Smooth muscle cell (in vitro differentiated cells): ENCODE results near the gene TGFBR3. TPM values are rescaled to one million over a fixed set of nuclear protein-coding genes. Genes with fewer than 3 reads are reported as not detected.

ENCODE experiments used
- DNase-seq: peaks from one replicate; lab custom pipeline; 2025; ENCODE audit not compliant: unreplicated experiment; lab: John Stamatoyannopoulos, UW
- H2AFZ ChIP-seq: fragments of 200-600 bp; sonication (generic); 2 replicates; pipeline ENCODE4 v1.6.0; 2016; ENCODE audit warnings: antibody characterized with exemption, low read depth, mild to moderate bottlenecking
- H3F3A ChIP-seq: fragments of 200-600 bp; sonication (generic); 2 replicates; pipeline ENCODE4 v1.6.0; 2017; ENCODE audit warnings: antibody characterized with exemption, low read depth
- H3K27ac ChIP-seq: fragments of 200-600 bp; sonication (generic); 2 replicates; pipeline ENCODE4 v1.5.1; 2016; ENCODE audit warnings: low read depth, mild to moderate bottlenecking
- H3K27me3 ChIP-seq: fragments of 200-600 bp; sonication (generic); 2 replicates; pipeline ENCODE4 v1.6.1; 2016; ENCODE audit warnings: low read depth, mild to moderate bottlenecking
- H3K36me3 ChIP-seq: fragments of 200-600 bp; sonication (generic); 2 replicates; pipeline ENCODE4 v1.5.1; 2016; ENCODE audit warnings: low read depth
- H3K4me1 ChIP-seq: fragments of 200-600 bp; sonication (generic); 2 replicates; pipeline ENCODE4 v1.5.1; 2016; ENCODE audit warnings: low read depth
- H3K4me2 ChIP-seq: fragments of 200-600 bp; sonication (generic); 2 replicates; pipeline ENCODE4 v1.6.0; 2016; ENCODE audit warnings: mild to moderate bottlenecking
- H3K4me3 ChIP-seq: fragments of 200-600 bp; sonication (generic); 2 replicates; pipeline ENCODE4 v1.5.1; 2016; ENCODE audit warnings: mild to moderate bottlenecking
- H3K79me2 ChIP-seq: fragments of 200-600 bp; sonication (generic); 2 replicates; pipeline ENCODE4 v1.6.0; 2016; ENCODE audit warnings: low read depth, mild to moderate bottlenecking
- H3K9ac ChIP-seq: fragments of 200-600 bp; sonication (generic); 2 replicates; pipeline ENCODE4 v1.6.0; 2016; ENCODE audit warnings: low read depth
- H3K9me3 ChIP-seq: fragments of 200-600 bp; sonication (generic); replicated peaks from 2 replicates; pipeline ENCODE4 v1.5.1; 2016; ENCODE audit warnings: low read depth
- H4K20me1 ChIP-seq: fragments of 200-600 bp; sonication (generic); 2 replicates; pipeline ENCODE4 v1.6.0; 2016; ENCODE audit warnings: low read depth
- WGBS: methylation state at CpG from one replicate; pipeline ENCODE4 v1.1.7; 2016; ENCODE audit warnings: low lambda C conversion rate; 5-methylcytosine and 5-hydroxymethylcytosine counted together
- polyA plus RNA-seq: library from polyadenylated mRNA; unstranded; fragments of >200 nt; fragmentation: Nextera tagmentation; extraction: Ambion mirVana; gene quantifications from 2 replicates; pipeline ENCODE4 v1.2.1, GENCODE V29; 2016
- total RNA-seq: library from RNA; depleted of rRNA; stranded (reverse); fragments of >200 nt; gene quantifications from 2 replicates; pipeline ENCODE4 v1.2.3, GENCODE V29; 2014
- TF ChIP-seq, protein P1 (sequence below): fragments of 200-600 bp; sonication (generic); IDR thresholded peaks from 2 replicates; pipeline ENCODE4 v1.5.1; 2017; ENCODE audit warnings: borderline replicate concordance, mild to moderate bottlenecking, antibody characterized with exemption; ENCODE audit not compliant: insufficient read depth, poor library complexity, severe bottlenecking

Gene TGFBR3
- total and polyA plus RNA-seq, 2 experiments from 2014 or later = 68.3 to 112 TPM

DNA sequence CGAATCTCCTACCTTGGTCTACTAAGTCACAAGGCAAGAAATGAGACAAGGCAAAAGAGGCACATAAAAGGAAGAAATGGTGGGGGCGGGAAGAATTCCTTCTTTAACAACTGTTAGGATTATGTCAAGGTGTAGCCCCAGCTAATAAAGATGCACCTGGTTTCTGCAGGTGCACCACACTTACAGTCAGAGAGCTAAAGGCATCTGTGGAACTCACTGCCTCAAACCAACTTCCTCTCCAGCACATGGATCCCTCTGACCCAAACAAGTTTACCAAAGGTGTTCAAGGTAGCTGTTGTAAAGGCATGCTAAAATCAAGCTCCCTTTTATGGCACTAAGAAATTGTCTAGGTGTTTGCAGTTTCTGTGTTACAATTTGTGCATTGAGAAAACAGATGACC lies 38.1 kb downstream of the TGFBR3 start:
- 91% methylated on average over 2 of the region's 2 CpGs for WGBS
- H3K27ac ChIP-seq = no peak overlapping the region
- H3K9me3 ChIP-seq = no peaks in the 10 kb centered on the region
- peaks cover 80% of the 10 kb centered on the region for H3K79me2 ChIP-seq
- no peaks in the 10 kb centered on the region for H3K36me3 ChIP-seq
- H3K27me3 ChIP-seq = no peaks in the 10 kb centered on the region
- H3K4me1 ChIP-seq = peaks cover 27% of the 10 kb centered on the region
- H2AFZ ChIP-seq = no peak overlapping the region
- no peak overlapping the region for H3K4me2 ChIP-seq
- no peak overlapping the region for H3K9ac ChIP-seq
- H3K4me3 ChIP-seq = no peak overlapping the region
- TF ChIP-seq, protein P1, sequence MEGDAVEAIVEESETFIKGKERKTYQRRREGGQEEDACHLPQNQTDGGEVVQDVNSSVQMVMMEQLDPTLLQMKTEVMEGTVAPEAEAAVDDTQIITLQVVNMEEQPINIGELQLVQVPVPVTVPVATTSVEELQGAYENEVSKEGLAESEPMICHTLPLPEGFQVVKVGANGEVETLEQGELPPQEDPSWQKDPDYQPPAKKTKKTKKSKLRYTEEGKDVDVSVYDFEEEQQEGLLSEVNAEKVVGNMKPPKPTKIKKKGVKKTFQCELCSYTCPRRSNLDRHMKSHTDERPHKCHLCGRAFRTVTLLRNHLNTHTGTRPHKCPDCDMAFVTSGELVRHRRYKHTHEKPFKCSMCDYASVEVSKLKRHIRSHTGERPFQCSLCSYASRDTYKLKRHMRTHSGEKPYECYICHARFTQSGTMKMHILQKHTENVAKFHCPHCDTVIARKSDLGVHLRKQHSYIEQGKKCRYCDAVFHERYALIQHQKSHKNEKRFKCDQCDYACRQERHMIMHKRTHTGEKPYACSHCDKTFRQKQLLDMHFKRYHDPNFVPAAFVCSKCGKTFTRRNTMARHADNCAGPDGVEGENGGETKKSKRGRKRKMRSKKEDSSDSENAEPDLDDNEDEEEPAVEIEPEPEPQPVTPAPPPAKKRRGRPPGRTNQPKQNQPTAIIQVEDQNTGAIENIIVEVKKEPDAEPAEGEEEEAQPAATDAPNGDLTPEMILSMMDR = no peak
- no peak for DNase-seq
- peaks cover 21% of the 10 kb centered on the region for H4K20me1 ChIP-seq
- peaks cover 14% of the 10 kb centered on the region for H3F3A ChIP-seq

DNA sequence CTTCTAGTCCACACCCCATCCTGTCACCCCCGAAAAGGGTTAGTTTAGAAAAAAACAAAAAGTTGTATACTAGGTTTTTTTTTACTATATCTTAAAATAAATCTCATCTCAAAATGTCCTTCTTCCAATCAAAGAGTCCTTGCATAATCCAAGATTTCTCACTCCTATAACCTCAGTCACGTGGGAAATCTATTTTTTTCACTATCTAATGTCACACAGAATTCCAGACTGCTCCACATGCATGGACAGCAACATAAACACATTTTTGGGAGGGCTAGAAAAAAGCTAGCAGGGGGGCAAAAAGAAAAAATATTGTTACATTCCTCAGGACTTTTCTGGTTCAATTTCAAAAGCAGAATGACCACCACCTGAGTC lies 39.3 kb downstream of the TGFBR3 start:
- Histone ChIP-seq H4K20me1 (peaks cover 31% of the 10 kb centered on the region), H3K36me3 (no peaks in the 10 kb centered on the region), H3K4me2 (no peak overlapping the region), H3K9me3 (no peaks in the 10 kb centered on the region), H3K27me3 (no peaks in the 10 kb centered on the region), H3K9ac (no peak overlapping the region), H3K79me2 (peaks cover 78% of the 10 kb centered on the region), H3F3A (peaks cover 14% of the 10 kb centered on the region), H3K4me1 (peaks cover 27% of the 10 kb centered on the region), H3K27ac (peak overlapping the region; percentile 39), H2AFZ (no peak overlapping the region), H3K4me3 (no peak overlapping the region)
- WGBS = 73% methylated on average over 2 of the region's 2 CpGs
- no peak for DNase-seq
- TF ChIP-seq, protein P1 = no peak

DNA sequence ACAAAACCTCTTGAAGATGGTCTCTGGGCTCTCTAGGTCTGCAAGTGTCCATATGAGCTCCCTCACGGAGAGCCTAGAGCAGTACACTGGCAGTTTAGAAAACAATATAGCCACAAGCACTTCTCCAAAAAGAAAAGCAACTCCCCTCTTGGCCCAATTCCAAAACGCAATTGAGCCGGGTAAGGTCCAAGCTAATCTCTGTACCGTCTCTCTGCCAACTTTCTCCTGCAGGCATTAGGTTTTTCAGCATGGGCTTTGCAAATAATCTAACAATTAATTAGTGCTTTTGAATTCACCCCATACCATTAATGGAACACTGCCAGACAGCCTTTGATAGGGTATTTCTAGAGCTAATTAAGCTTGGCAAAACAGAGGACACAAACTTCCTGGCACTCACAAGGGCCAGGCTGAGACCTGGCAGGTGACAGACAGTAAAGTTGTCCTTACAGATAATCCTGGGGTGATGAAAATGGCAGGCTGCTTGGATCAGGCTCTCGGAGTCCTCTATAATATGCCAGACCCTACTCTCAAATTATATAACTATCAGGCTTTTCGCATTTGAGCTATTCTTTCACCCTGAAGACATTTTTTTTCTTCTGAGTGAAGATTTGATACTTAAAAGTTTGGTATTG lies 39.8 kb downstream of the TGFBR3 start:
- H3K4me1 ChIP-seq = peaks cover 27% of the 10 kb centered on the region
- no peak overlapping the region for H3K4me3 ChIP-seq
- no peak for DNase-seq
- H3K27me3 ChIP-seq = no peaks in the 10 kb centered on the region
- H4K20me1 ChIP-seq = peaks cover 34% of the 10 kb centered on the region
- H3K79me2 ChIP-seq = peaks cover 77% of the 10 kb centered on the region
- no peaks in the 10 kb centered on the region for H3K36me3 ChIP-seq
- H2AFZ ChIP-seq = no peak overlapping the region
- no peaks in the 10 kb centered on the region for H3K9me3 ChIP-seq
- H3K4me2 ChIP-seq = peak overlapping the region; percentile 55
- H3K9ac ChIP-seq = no peak overlapping the region
- H3K27ac ChIP-seq = peak overlapping the region; percentile 39
- peaks cover 14% of the 10 kb centered on the region for H3F3A ChIP-seq
- WGBS = 50% methylated on average over 6 of the region's 6 CpGs
- TF ChIP-seq, protein P1 = no peak

DNA sequence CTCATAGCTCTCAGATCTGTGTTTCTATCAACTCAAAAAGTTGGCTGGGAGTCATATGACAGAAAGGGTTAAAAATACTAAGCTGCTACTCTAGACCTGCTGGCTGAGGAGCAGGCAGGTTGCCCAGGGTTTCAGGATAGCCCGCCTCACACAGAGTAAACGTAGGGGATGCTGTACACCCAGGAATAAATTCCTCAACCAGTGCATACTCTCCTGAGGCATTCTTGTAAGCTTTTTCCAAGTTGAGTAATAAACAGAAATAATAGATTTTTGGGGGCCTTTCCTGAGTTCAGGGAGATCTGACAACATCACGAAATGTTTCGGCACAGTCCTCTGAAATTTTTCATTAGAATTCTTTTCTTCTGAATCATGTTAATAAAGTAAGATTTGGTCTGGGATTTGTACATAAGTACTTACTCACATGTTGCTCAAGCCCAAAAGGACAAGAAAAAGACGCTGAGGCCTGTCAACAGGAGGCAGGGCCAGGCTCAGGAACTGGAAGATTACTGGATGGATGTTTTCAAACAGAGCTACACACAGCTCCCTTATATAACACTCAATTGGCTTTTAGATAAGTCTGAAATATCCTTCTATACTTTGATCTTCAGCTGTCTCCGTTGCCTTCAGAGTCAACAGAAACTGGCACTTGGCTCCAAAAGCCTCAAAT lies 41.0 kb downstream of the TGFBR3 start:
- H3K27me3 ChIP-seq = no peaks in the 10 kb centered on the region
- H3K4me1 ChIP-seq = peaks cover 27% of the 10 kb centered on the region
- H4K20me1 ChIP-seq = peaks cover 39% of the 10 kb centered on the region
- peaks cover 75% of the 10 kb centered on the region for H3K79me2 ChIP-seq
- no peaks in the 10 kb centered on the region for H3K9me3 ChIP-seq
- H3F3A ChIP-seq = peaks cover 14% of the 10 kb centered on the region
- H3K27ac ChIP-seq = peak overlapping the region; percentile 61
- peak overlapping the region; percentile 55 for H3K4me2 ChIP-seq
- DNase-seq = no peak
- H3K4me3 ChIP-seq = no peak overlapping the region
- H3K36me3 ChIP-seq = no peaks in the 10 kb centered on the region
- no peak overlapping the region for H3K9ac ChIP-seq
- 24% methylated on average over 6 of the region's 6 CpGs for WGBS
- TF ChIP-seq, protein P1 = no peak
- H2AFZ ChIP-seq = no peak overlapping the region
